ENCODE results near the gene MCU.

GRCh38 chr10:72735288-72735936, 43.5 kb downstream of the MCU start:
- TF ChIP-seq CTCF (IDR thresholded peaks at IDR 0.05; ENCODE audit: poor library complexity) (no peak), EZH2 (IDR thresholded peaks at IDR 0.05; ENCODE audit: borderline replicate concordance) (no peak)
